HepG2 (cell line): ENCODE data around the gene ARL8B. TPM values are rescaled to one million over a fixed set of nuclear protein-coding genes. Genes with fewer than 3 reads are reported as not detected.

ENCODE experiments used
- ATAC-seq: fragments of 200-7000 bp; cut with Tn5 transposase; 3 replicates; pipeline ENCODE4 v1.9.1; 2020; ENCODE audit warnings: mild to moderate bottlenecking, moderate library complexity
- BruUV-seq: library from RNA; stranded (reverse); fragments of 400-500 nt; replicated peaks from 2 replicates; lab custom pipeline; 2021; lab: Mats Ljungman, UMichigan
- CTCF ChIA-PET: fragments of 300-600 bp; formaldehyde crosslinking; extraction: SDS; loops from one replicate; lab custom pipeline; 2021; ENCODE audit warnings: low total read pairs, inconsistent platforms, low intra/inter-chr PET ratio; lab: Yijun Ruan, JAX
- POLR2A ChIA-PET: fragments of 350-600 bp; sonication (Branson Sonifier 250); formaldehyde crosslinking; loops from one replicate; lab custom pipeline; 2020; ENCODE audit warnings: antibody characterized with exemption, inconsistent platforms; lab: Yijun Ruan, JAX
- DNase-seq: peaks from one replicate; pipeline ENCODE4 v3.0.0-alpha.2; 2015; ENCODE audit warnings: low spot score
- FAIRE-seq: peaks from 3 replicates; lab custom pipeline; 2011; peaks lifted over from hg19 to GRCh38; lab: Jason Lieb, UNC
- H2AFZ ChIP-seq: one replicate; pipeline ENCODE4 v1.6.1; 2011; ENCODE audit warnings: low read length, inconsistent platforms
- H3K27ac ChIP-seq: fragments of 300-600 bp; 3 replicates; pipeline ENCODE4 v1.8.0; 2011; ENCODE audit warnings: mixed run types, mild to moderate bottlenecking, mixed read lengths, low read length, inconsistent platforms; ENCODE audit not compliant: insufficient read depth; ENCODE audit errors: extremely low read length
- H3K27me3 ChIP-seq, 2 experiments: fragments of 200-600 bp in 1 of 2; 2 replicates in 1 of 2; 3 replicates in 1 of 2; pipeline versions ENCODE4 v1.6.0 to v1.8.0; 2011; ENCODE audit warnings: low read length in 2 of 2, mild to moderate bottlenecking in 2 of 2, moderate library complexity in 2 of 2, inconsistent platforms in 1 of 2; ENCODE audit not compliant: insufficient read depth in 2 of 2, control insufficient read depth in 1 of 2
- H3K36me3 ChIP-seq, 2 experiments: fragments of 200-600 bp in 1 of 2; replicated peaks in 1 of 2; 2 replicates in 1 of 2; 3 replicates in 1 of 2; pipeline versions ENCODE4 v1.5.1 to v1.8.0; 2011; ENCODE audit warnings: low read length in 2 of 2, inconsistent platforms in 1 of 2; ENCODE audit not compliant: insufficient read depth in 2 of 2, control insufficient read depth in 1 of 2
- H3K4me1 ChIP-seq: 2 replicates; pipeline ENCODE4 v1.5.1; 2012; ENCODE audit warnings: low read length, inconsistent platforms; ENCODE audit not compliant: insufficient read depth
- H3K4me2 ChIP-seq: 2 replicates; pipeline ENCODE4 v1.6.0; 2011; ENCODE audit warnings: low read depth, low read length, inconsistent platforms
- H3K4me3 ChIP-seq, 3 experiments: fragments of 200-600 bp in 1 of 3; sonication (generic), shearing (Covaris generic) in 1 of 3; replicated peaks in 1 of 3; 2 replicates each; pipeline ENCODE4 v1.5.1; 2011 to 2016; ENCODE audit warnings: low read length in 3 of 3, inconsistent platforms in 2 of 3, low read depth in 2 of 3, mild to moderate bottlenecking in 2 of 3, control low read depth in 1 of 3, mixed read lengths in 1 of 3; ENCODE audit not compliant: insufficient read depth in 1 of 3
- H3K79me2 ChIP-seq: one replicate; pipeline ENCODE4 v1.6.1; 2011; ENCODE audit warnings: low read length, inconsistent platforms; ENCODE audit not compliant: insufficient read depth
- H3K9ac ChIP-seq: 2 replicates; pipeline ENCODE4 v1.6.0; 2011; ENCODE audit warnings: mild to moderate bottlenecking, low read depth, low read length, inconsistent platforms; ENCODE audit not compliant: insufficient read depth
- H3K9me3 ChIP-seq: 2 replicates; pipeline ENCODE4 v1.5.1; 2012; ENCODE audit warnings: mild to moderate bottlenecking, low read length
- H4K20me1 ChIP-seq: 2 replicates; pipeline ENCODE4 v1.6.0; 2011; ENCODE audit warnings: inconsistent platforms, mild to moderate bottlenecking, low read length, moderate library complexity; ENCODE audit not compliant: insufficient read depth
- CCDC6 ChIP-seq: sonication (generic); formaldehyde crosslinking; IDR thresholded peaks from 2 replicates; pipeline ENCODE4 v1.8.1; 2022; ENCODE audit warnings: mild to moderate bottlenecking, missing genetic modification reagents, moderate library complexity
- KAT2B ChIP-seq: fragments of 150-350 bp; IDR thresholded peaks from 2 replicates; pipeline ENCODE4 v1.6.1; 2014; ENCODE audit warnings: low read depth, low read length, borderline replicate concordance
- NPAS2 ChIP-seq: sonication (generic); formaldehyde crosslinking; IDR thresholded peaks from 2 replicates; pipeline ENCODE4 v1.8.0; 2022; ENCODE audit warnings: mild to moderate bottlenecking, missing genetic modification reagents, borderline replicate concordance
- PAX8 ChIP-seq: sonication (generic); formaldehyde crosslinking; IDR thresholded peaks from 2 replicates; pipeline ENCODE4 v1.8.0; 2022; ENCODE audit warnings: mild to moderate bottlenecking, missing genetic modification reagents, borderline replicate concordance
- POLR2G ChIP-seq: fragments of 200-400 bp; formaldehyde crosslinking; IDR thresholded peaks from 2 replicates; pipeline ENCODE4 v1.6.1; 2018; ENCODE audit warnings: mild to moderate bottlenecking, low read depth, low read length, moderate library complexity
- SAP130 ChIP-seq: IDR thresholded peaks from 2 replicates; pipeline ENCODE4 v1.6.1; 2016; ENCODE audit warnings: low read depth
- TARDBP ChIP-seq: sonication (generic); formaldehyde crosslinking; IDR thresholded peaks from 2 replicates; pipeline ENCODE4 v1.8.0; 2022; ENCODE audit warnings: mild to moderate bottlenecking, missing genetic modification reagents
- TBL1XR1 ChIP-seq: fragments of 150-350 bp; IDR thresholded peaks from 2 replicates; pipeline ENCODE4 v1.6.1; 2014; ENCODE audit warnings: borderline replicate concordance, low read length; ENCODE audit not compliant: partially characterized antibody
- THAP8 ChIP-seq: sonication (generic); formaldehyde crosslinking; IDR thresholded peaks from 2 replicates; pipeline ENCODE4 v1.5.1; 2020; ENCODE audit warnings: missing genetic modification reagents, mild to moderate bottlenecking, borderline replicate concordance
- ZBED4 ChIP-seq: sonication (generic); formaldehyde crosslinking; IDR thresholded peaks from 2 replicates; pipeline ENCODE4 v1.4.0; 2020; ENCODE audit warnings: missing genetic modification reagents, borderline replicate concordance
- ZBTB20 ChIP-seq: sonication (generic); formaldehyde crosslinking; IDR thresholded peaks from 2 replicates; pipeline ENCODE4 v1.8.1; 2023; ENCODE audit warnings: missing genetic modification reagents, low read depth, mild to moderate bottlenecking, borderline replicate concordance
- ZEB1 ChIP-seq: IDR thresholded peaks from 2 replicates; pipeline ENCODE4 v1.6.1; 2012; ENCODE audit warnings: mild to moderate bottlenecking, low read depth, inconsistent platforms; ENCODE audit not compliant: insufficient replicate concordance
- ZFP91 ChIP-seq: sonication (generic); formaldehyde crosslinking; IDR thresholded peaks from 2 replicates; pipeline ENCODE4 v1.9.0; 2022; ENCODE audit warnings: missing genetic modification reagents, mild to moderate bottlenecking, borderline replicate concordance
- ZNF614 ChIP-seq: IDR thresholded peaks from 2 replicates; pipeline ENCODE4 v1.6.1; 2018; ENCODE audit warnings: missing biosample characterization, missing genetic modification reagents, inconsistent platforms, borderline replicate concordance
- ZNF615 ChIP-seq: sonication (generic); formaldehyde crosslinking; IDR thresholded peaks from 2 replicates; pipeline ENCODE4 v1.5.0; 2020; ENCODE audit warnings: mild to moderate bottlenecking, missing genetic modification reagents, borderline replicate concordance
- ZSCAN25 ChIP-seq: sonication (generic); formaldehyde crosslinking; IDR thresholded peaks from 2 replicates; pipeline ENCODE4 v1.8.0; 2022; ENCODE audit warnings: mild to moderate bottlenecking, missing genetic modification reagents
- ZSCAN29 ChIP-seq: sonication (generic); formaldehyde crosslinking; conservative IDR thresholded peaks from 2 replicates; pipeline ENCODE4 v1.4.0; 2020; ENCODE audit warnings: mild to moderate bottlenecking, missing genetic modification reagents
- ZSCAN30 ChIP-seq: sonication (generic); formaldehyde crosslinking; IDR thresholded peaks from 2 replicates; pipeline ENCODE4 v1.5.0; 2020; ENCODE audit warnings: mild to moderate bottlenecking, missing genetic modification reagents
- WGBS: methylation state at CpG from one replicate; pipeline ENCODE4 v1.1.6; 2017; ENCODE audit warnings: low lambda C conversion rate; 5-methylcytosine and 5-hydroxymethylcytosine counted together
- in situ Hi-C: cut with HindIII; loops from 2 replicates; pipeline ENCODE4 v1.10.0; 2017; ENCODE audit warnings: low pct_unique_long_range_greater_than_20kb; ENCODE audit not compliant: extremely low pct_ligation_motif_present
- intact Hi-C: fragments of 100-400 bp; cut with micrococcal nuclease; formaldehyde crosslinking; loops from one replicate; pipeline ENCODE4 v1.10.0; 2022; ENCODE audit not compliant: unreplicated experiment
- polyA plus RNA-seq, 8 experiments: library from polyadenylated mRNA; depleted of rRNA in 3 of 8; stranded (reverse) in 7 of 8; unstranded in 1 of 8; fragments of >200 nt; fragmentation: Illumina TruSeq in 4 of 8; extraction: Trizol in 4 of 8; gene quantifications; 2 replicates each; pipeline versions ENCODE4 v1.2.1 to v1.2.3, GENCODE V29; 2011 to 2016; ENCODE audit warnings: low read depth in 4 of 8, missing spikeins in 1 of 8, mixed read lengths in 1 of 8; ENCODE audit not compliant: insufficient read depth in 1 of 8
- total RNA-seq, 5 experiments: library from RNA; depleted of rRNA; stranded (reverse); fragments of >200 nt; fragmentation: Illumina TruSeq; extraction: Trizol; gene quantifications; 2 replicates each; pipeline ENCODE4 v1.2.3, GENCODE V29; 2016; ENCODE audit warnings: low read depth in 1 of 5

Gene ARL8B
- total and polyA plus RNA-seq, 2 of the 13 experiments (the other 11 are each of a cell fraction or from before 2014, with no cell fraction given): 23.5 to 30.4 TPM

GRCh38 chr3:5220667-5221431 lies 98.8 kb downstream of the ARL8B start (continued):
- TF ChIP-seq ZBED4 (no peak), POLR2G (0 out of 2 replicates have a peak, but pooled peaks have one; percentile 21), KAT2B (no peak), ZSCAN25 (CRISPR knock-in tag) (no peak), PAX8 (no peak), ZNF614 (no peak)
- TF ChIP-seq, all 625 proteins: peak for 5

GRCh38 chr3:5221701-5222100 lies 99.6 kb downstream of the ARL8B start:
- Histone ChIP-seq H3K4me2 (no peak overlapping the region), H3K9me3 (no peaks in the 10 kb centered on the region), H3K4me3 (no peak overlapping the region), H3K4me1 (peaks cover 17% of the 10 kb centered on the region), H3K27ac (no peak overlapping the region), H3K79me2 (no peaks in the 10 kb centered on the region), H4K20me1 (no peaks in the 10 kb centered on the region), H3K36me3 (peaks cover 7 to 12% of the 10 kb centered on the region in 2 experiments; a peak in 3 of 5 replicates), H3K27me3 (no peaks in the 10 kb centered on the region), H3K9ac (no peak overlapping the region), H2AFZ (no peak overlapping the region)
- no peak for FAIRE-seq
- intact Hi-C loops (no loop called here), in situ Hi-C loops (no loop called here)
- ChIA-PET CTCF (no interaction called here), POLR2A (no interaction called here)
- no TSS peak for BruUV-seq
- peak; percentile 33; the same call in 2 of the 3 replicates for ATAC-seq
- 54% methylated on average over 5 of the region's 6 CpGs for WGBS
- DNase-seq: no peak
- TF ChIP-seq ZSCAN30 (no peak), TARDBP (CRISPR knock-in tag) (no peak), ZNF615 (no peak), TBL1XR1 (no peak), CCDC6 (CRISPR knock-in tag) (no peak), ZBTB20 (CRISPR knock-in tag) (no peak), ZSCAN29 (no peak), NPAS2 (CRISPR knock-in tag) (no peak), ZEB1 (no peak), THAP8 (no peak), SAP130 (CRISPR knock-in tag) (no peak), ZFP91 (CRISPR knock-in tag) (no peak)
